ENCODE data around the gene MIA. TPM values are rescaled to one million over a fixed set of nuclear protein-coding genes. Genes with fewer than 3 reads are reported as not detected.

The MIA gene
- total and polyA plus RNA-seq, 2 experiments from 2014 or later: not detected

GRCh38 chr19:40747536-40747935, 27.8 kb upstream of the MIA start:
- Histone ChIP-seq H3K79me2 (ENCODE audit: insufficient read depth) (peaks cover 26% of the 10 kb centered on the region), H3K9me3 (ENCODE audit: low read depth) (no peaks in the 10 kb centered on the region), H3K9me2 (ENCODE audit: insufficient read depth) (no peaks in the 10 kb centered on the region), H3K4me3 (no peak overlapping the region), H2AFZ (no peak overlapping the region), H3K4me1 (ENCODE audit: insufficient read depth) (peaks cover 25% of the 10 kb centered on the region), H3F3A (ENCODE audit: insufficient read depth) (peaks cover 22% of the 10 kb centered on the region; the same call in 1 of the 2 replicates), H3K27ac (no peak overlapping the region), H3K27me3 (replicated peaks; ENCODE audit: insufficient read depth) (no peaks in the 10 kb centered on the region), H4K20me1 (ENCODE audit: insufficient read depth) (no peaks in the 10 kb centered on the region), H3K9ac (no peak overlapping the region), H3K36me3 (ENCODE audit: low read depth) (no peaks in the 10 kb centered on the region), H3K4me2 (ENCODE audit: unreplicated experiment) (no peak overlapping the region)
- TF ChIP-seq EZH2phosphoT487 (IDR thresholded peaks at IDR 0.05; ENCODE audit: insufficient read depth, low read depth) (no peak), EZH2 (IDR thresholded peaks at IDR 0.05; ENCODE audit: insufficient read depth, poor library complexity, severe bottlenecking) (no peak)
- DNase-seq: no peak
- 96% methylated on average over 7 of the region's 7 CpGs for WGBS, 2 experiments (ENCODE audit: low coverage in 1 of 2, low lambda C conversion rate in 2 of 2, missing lambda C conversion rate in 2 of 2)
- in situ Hi-C loops (cut with MboI): no loop called here

DNA sequence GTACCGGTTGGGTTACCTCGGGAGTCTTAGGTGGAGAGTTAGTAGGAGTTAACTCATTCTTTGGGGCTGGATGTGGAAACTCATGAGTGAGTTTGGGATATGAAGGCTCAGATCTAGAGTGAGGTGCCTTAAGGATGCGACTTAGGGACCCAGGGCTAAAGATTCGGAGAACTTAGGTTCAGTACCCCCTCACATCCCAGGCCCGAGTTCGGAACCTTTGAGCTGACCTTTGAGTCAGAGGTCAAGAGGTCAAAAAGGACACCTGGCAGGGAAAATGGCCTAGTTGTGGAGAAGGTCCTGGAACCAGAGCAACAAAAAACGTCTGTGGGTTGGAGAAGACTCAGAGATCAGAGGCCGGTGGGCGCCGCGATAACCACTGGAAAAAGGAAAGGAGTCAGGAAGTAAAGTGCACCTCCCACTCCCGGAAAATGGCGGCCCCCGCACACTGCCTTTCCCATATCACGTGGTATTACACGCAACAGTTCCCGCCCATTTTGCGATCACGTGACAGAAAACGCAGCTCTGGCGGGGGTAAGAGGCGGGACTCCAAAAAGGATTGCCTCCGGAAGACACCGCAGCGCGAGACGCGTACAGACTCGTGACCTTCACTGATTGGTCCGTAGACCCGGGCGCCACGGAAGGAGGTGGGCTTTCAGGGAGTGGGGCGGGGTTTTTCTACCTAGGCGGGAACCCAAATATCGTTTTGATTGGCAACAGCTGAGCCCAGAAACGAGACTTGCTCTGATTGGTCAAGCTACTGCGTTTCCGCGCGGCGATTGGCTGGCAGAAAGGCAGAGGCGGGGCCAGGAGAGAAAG, 25.1 kb upstream of the MIA start, which contains the start of gene ACTMAP:
Gene ACTMAP, minus strand, starts transcription at position 420 of the 816 bp plus-strand sequence. CDS start 674 bp downstream, outside the sequence.
- Histone ChIP-seq H3K9me3 (ENCODE audit: low read depth) (no peaks in the 10 kb centered on the region), H3K27me3 (replicated peaks; ENCODE audit: insufficient read depth) (no peaks in the 10 kb centered on the region), H2AFZ (peak within 1 kb of the TSS; percentile 64), H3K79me2 (ENCODE audit: insufficient read depth) (peaks cover 53% of the 10 kb centered on the region), H4K20me1 (ENCODE audit: insufficient read depth) (no peaks in the 10 kb centered on the region), H3K4me3 (peak within 1 kb of the TSS; percentile 93), H3K4me2 (ENCODE audit: unreplicated experiment) (peak within 1 kb of the TSS; percentile 100), H3K27ac (peak within 1 kb of the TSS; percentile 98), H3K9me2 (ENCODE audit: insufficient read depth) (no peaks in the 10 kb centered on the region), H3K9ac (peak within 1 kb of the TSS; percentile 98), H3K36me3 (ENCODE audit: low read depth) (no peaks in the 10 kb centered on the region), H3K4me1 (ENCODE audit: insufficient read depth) (peaks cover 38% of the 10 kb centered on the region), H3F3A (ENCODE audit: insufficient read depth) (peaks cover 29% of the 10 kb centered on the region; the same call in 1 of the 2 replicates)
- DNase-seq: peak; percentile 100
- WGBS, 2 experiments (ENCODE audit: low coverage in 1 of 2, low lambda C conversion rate in 2 of 2, missing lambda C conversion rate in 2 of 2): 1% methylated on average over 43 of the region's 43 CpGs
- TF ChIP-seq EZH2 (IDR thresholded peaks at IDR 0.05; ENCODE audit: insufficient read depth, poor library complexity, severe bottlenecking): no peak
- TF ChIP-seq EZH2phosphoT487 (IDR thresholded peaks at IDR 0.05; ENCODE audit: insufficient read depth, low read depth): no peak
- in situ Hi-C loops (cut with MboI): no loop called here

DNA sequence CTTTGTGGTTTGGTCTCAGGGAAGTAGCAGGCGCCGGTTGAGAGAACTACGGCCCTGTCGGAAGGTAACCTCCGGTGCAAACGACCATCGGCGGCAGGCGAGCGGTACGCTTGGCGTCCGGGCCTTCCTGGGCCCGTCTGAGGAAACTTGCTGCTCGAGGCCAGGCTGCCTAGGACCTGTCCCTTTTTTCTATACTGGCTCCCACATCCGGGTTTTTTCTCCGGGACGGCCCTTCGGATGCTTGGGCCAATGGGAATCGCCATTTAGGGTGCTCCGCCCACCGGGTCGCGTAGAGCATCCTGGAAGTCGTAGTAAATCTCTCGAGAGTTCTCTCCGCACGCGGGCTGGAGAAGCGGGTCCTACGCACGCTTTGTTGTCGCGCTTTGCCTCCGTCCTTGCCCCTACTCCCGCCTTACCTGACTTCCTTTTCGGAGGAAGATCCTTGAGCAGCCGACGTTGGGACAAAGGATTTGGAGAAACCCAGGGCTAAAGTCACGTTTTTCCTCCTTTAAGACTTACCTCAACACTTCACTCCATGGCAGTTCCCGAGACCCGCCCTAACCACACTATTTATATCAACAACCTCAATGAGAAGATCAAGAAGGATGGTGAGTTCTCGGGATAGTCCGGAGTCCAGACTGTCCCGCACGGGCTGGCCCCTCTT, 24.3 kb upstream of the MIA start, which contains the start of gene SNRPA:
Gene SNRPA, plus strand, starts transcription at position 330 of the 664 bp plus-strand sequence. Its CDS starts 206 bp downstream, at position 536.
- DNase-seq: peak; percentile 100
- no peaks in the 10 kb centered on the region for H4K20me1 ChIP-seq (ENCODE audit: insufficient read depth)
- no peaks in the 10 kb centered on the region for H3K36me3 ChIP-seq (ENCODE audit: low read depth)
- no peaks in the 10 kb centered on the region for H3K9me3 ChIP-seq (ENCODE audit: low read depth)
- no peaks in the 10 kb centered on the region for H3K27me3 ChIP-seq (replicated peaks; ENCODE audit: insufficient read depth)
- 0 to 1% methylated on average over 41 to 46 of the region's 46 CpGs for WGBS, 2 experiments (ENCODE audit: low coverage in 1 of 2, low lambda C conversion rate in 2 of 2, missing lambda C conversion rate in 2 of 2)
- H3K9ac ChIP-seq: peak within 1 kb of the TSS; percentile 98
- no peaks in the 10 kb centered on the region for H3K9me2 ChIP-seq (ENCODE audit: insufficient read depth)
- H3K4me1 ChIP-seq (ENCODE audit: insufficient read depth): peaks cover 30% of the 10 kb centered on the region
- H3K4me3 ChIP-seq: peak within 1 kb of the TSS; percentile 93
- in situ Hi-C loops (cut with MboI): no loop called here
- peak within 1 kb of the TSS; percentile 100 for H3K4me2 ChIP-seq (ENCODE audit: unreplicated experiment)
- no peak for TF ChIP-seq EZH2 (IDR thresholded peaks at IDR 0.05; ENCODE audit: insufficient read depth, poor library complexity, severe bottlenecking)
- TF ChIP-seq EZH2phosphoT487 (IDR thresholded peaks at IDR 0.05; ENCODE audit: insufficient read depth, low read depth): no peak
- peaks cover 61% of the 10 kb centered on the region for H3K79me2 ChIP-seq (ENCODE audit: insufficient read depth)
- H3F3A ChIP-seq (ENCODE audit: insufficient read depth): peaks cover 22% of the 10 kb centered on the region; the same call in 1 of the 2 replicates
- H3K27ac ChIP-seq: peak within 1 kb of the TSS; percentile 98
- H2AFZ ChIP-seq: peak within 1 kb of the TSS; percentile 64

DNA sequence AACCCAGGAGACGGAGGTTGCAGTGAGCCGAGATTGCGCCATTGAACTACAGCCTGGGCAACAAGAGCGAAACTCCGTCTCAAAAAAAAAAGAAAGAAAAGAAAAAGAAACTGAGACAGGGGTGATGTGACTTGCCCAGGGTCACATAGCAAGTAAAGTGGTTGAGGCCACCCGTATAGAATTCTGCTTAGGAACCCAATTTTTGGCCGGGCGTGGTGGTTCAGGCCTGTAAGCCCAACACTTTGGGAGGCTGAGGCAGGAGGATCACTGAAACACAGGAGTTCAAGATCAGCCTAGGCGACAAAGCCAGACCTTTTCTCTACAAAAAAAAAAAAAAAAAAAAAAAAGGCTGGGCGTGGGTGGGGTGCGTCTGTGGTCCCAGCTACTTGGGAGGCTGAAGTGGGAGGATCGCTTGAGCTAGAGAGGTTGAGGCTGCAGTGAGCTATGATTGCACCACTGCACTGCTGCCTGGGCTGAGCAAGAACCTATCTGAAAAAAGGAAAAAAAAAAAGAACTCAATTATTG, 23.0 kb upstream of the MIA start:
- Histone ChIP-seq H3K9me2 (ENCODE audit: insufficient read depth) (no peaks in the 10 kb centered on the region), H3K36me3 (ENCODE audit: low read depth) (no peaks in the 10 kb centered on the region), H4K20me1 (ENCODE audit: insufficient read depth) (no peaks in the 10 kb centered on the region), H3K4me3 (peak overlapping the region; percentile 75), H3K9me3 (ENCODE audit: low read depth) (no peaks in the 10 kb centered on the region), H3F3A (ENCODE audit: insufficient read depth) (peaks cover 22% of the 10 kb centered on the region; the same call in 1 of the 2 replicates), H3K27me3 (replicated peaks; ENCODE audit: insufficient read depth) (no peaks in the 10 kb centered on the region), H2AFZ (no peak overlapping the region), H3K27ac (peak overlapping the region; percentile 98), H3K4me1 (ENCODE audit: insufficient read depth) (peaks cover 29% of the 10 kb centered on the region), H3K79me2 (ENCODE audit: insufficient read depth) (peaks cover 74% of the 10 kb centered on the region), H3K4me2 (ENCODE audit: unreplicated experiment) (peak overlapping the region; percentile 100), H3K9ac (peak overlapping the region; percentile 98)
- in situ Hi-C loops (cut with MboI): no loop called here
- TF ChIP-seq EZH2 (IDR thresholded peaks at IDR 0.05; ENCODE audit: insufficient read depth, poor library complexity, severe bottlenecking): no peak
- DNase-seq: no peak
- WGBS, 2 experiments (ENCODE audit: low coverage in 1 of 2, low lambda C conversion rate in 2 of 2, missing lambda C conversion rate in 2 of 2): 44 to 46% methylated on average over 11 to 12 of the region's 12 CpGs

Data from GM23248 (cell line).